GM12872 (cell line): ENCODE measurements around the gene MMP28.

Experiments
- CTCF ChIP-seq: IDR thresholded peaks from 3 replicates; pipeline ENCODE4 v1.5.1; 2011; ENCODE audit warnings: low read depth, mild to moderate bottlenecking, low read length, moderate library complexity; ENCODE audit not compliant: insufficient read depth

The MMP28 gene

GRCh38 chr17:35797918-35798317 is 2.5 kb upstream of the MMP28 start:
- no peak for TF ChIP-seq CTCF

- no peak for TF ChIP-seq CTCF
Observed at GRCh38 chr17:35797370-35797769, 1.9 kb upstream of the MMP28 start.

GRCh38 chr17:35796942-35797341 is 1.5 kb upstream of the MMP28 start:
- TF ChIP-seq CTCF, result no peak

GRCh38 chr17:35795871-35796265 is 427 bp upstream of the MMP28 start:
- TF ChIP-seq CTCF, result no peak

- TF ChIP-seq CTCF, result no peak
Observed at GRCh38 chr17:35793257-35793656, 2.2 kb downstream of the MMP28 start.

- TF ChIP-seq CTCF, result no peak
Observed at GRCh38 chr17:35791681-35792350, 3.6 kb downstream of the MMP28 start.

- no peak for TF ChIP-seq CTCF
Observed at GRCh38 chr17:35790841-35791240, 4.6 kb downstream of the MMP28 start.
